K562 (cell line): ENCODE measurements around the gene UBXN2A. TPM values are rescaled to one million over a fixed set of nuclear protein-coding genes. Genes with fewer than 3 reads are reported as not detected.

Source experiments
- HDAC1 ChIP-seq, 2 experiments: fragments of 450-650 bp; IDR thresholded peaks; 2 replicates each; pipeline ENCODE4 v1.6.1; 2016 to 2017; ENCODE audit warnings: inconsistent platforms in 1 of 2, mild to moderate bottlenecking in 1 of 2, moderate library complexity in 1 of 2
- RBM25 ChIP-seq: fragments of 200-400 bp; formaldehyde crosslinking; IDR thresholded peaks from 2 replicates; pipeline ENCODE4 v1.6.1; 2018; ENCODE audit warnings: low read length, low read depth, moderate library complexity; ENCODE audit not compliant: severe bottlenecking
- WHSC1 ChIP-seq: IDR thresholded peaks from one replicate; pipeline ENCODE4 v1.6.1; 2012; ENCODE audit warnings: low read length, control low read depth, inconsistent platforms
- ZFX ChIP-seq: sonication (generic); formaldehyde crosslinking; IDR thresholded peaks from 2 replicates; pipeline ENCODE4 v1.8.0; 2022; ENCODE audit warnings: mild to moderate bottlenecking, missing genetic modification reagents, moderate library complexity
- ZSCAN29 ChIP-seq: fragments of 450-650 bp; IDR thresholded peaks from 2 replicates; pipeline ENCODE4 v1.6.1; 2017
- polyA plus RNA-seq, 8 experiments: library from polyadenylated mRNA; depleted of rRNA in 4 of 8; stranded (reverse) in 5 of 8; unstranded in 3 of 8; fragments of >200 nt; fragmentation: Nextera tagmentation in 2 of 8; fragmentation: Illumina TruSeq in 1 of 8; extraction: Ambion mirVana in 2 of 8; extraction: Trizol in 1 of 8; gene quantifications; 2 replicates each; pipeline versions ENCODE4 v1.2.1 to v1.2.3, GENCODE V29; 2011 to 2014; ENCODE audit warnings: inconsistent platforms in 1 of 8, missing spikeins in 1 of 8
- total RNA-seq, 7 experiments: library from RNA; depleted of rRNA in 6 of 7; stranded (reverse); fragments of >200 nt in 6 of 7; fragmentation: Illumina TruSeq in 2 of 7; extraction: Trizol in 2 of 7; gene quantifications; 2 replicates each; pipeline versions ENCODE4 v1.2.1 to v1.2.3, GENCODE V29; 2011 to 2021; ENCODE audit warnings: low replicate concordance in 1 of 7
- TF ChIP-seq, protein P1 (sequence below): sonication (generic); formaldehyde crosslinking; IDR thresholded peaks from 2 replicates; pipeline ENCODE4 v1.8.0; 2022; ENCODE audit warnings: missing genetic modification reagents, mild to moderate bottlenecking, borderline replicate concordance
- TF ChIP-seq, protein P2 (sequence below), 3 experiments: fragments of 200-800 bp in 1 of 3; fragments of 250-450 bp in 1 of 3; fragments of 450-650 bp in 1 of 3; sonication (Bioruptor Pico) in 1 of 3; sonication (Bioruptor generic) in 1 of 3; formaldehyde crosslinking in 1 of 3; IDR thresholded peaks; 2 replicates each; pipeline versions ENCODE4 v1.6.1 to v1.8.0; 2016 to 2022; ENCODE audit warnings: mild to moderate bottlenecking in 2 of 3, missing genetic modification characterization in 2 of 3, missing compliant biosample characterization in 1 of 3, moderate library complexity in 1 of 3
- TF ChIP-seq, protein P3 (sequence below): fragments of 250-450 bp; sonication (Bioruptor Pico); IDR thresholded peaks from 2 replicates; pipeline ENCODE4 v1.8.0; 2022; ENCODE audit warnings: moderate library complexity, mild to moderate bottlenecking, inconsistent platforms
- TF ChIP-seq, protein P4 (sequence below): fragments of 450-650 bp; IDR thresholded peaks from 2 replicates; pipeline ENCODE4 v1.6.1; 2014; ENCODE audit warnings: low read depth, mild to moderate bottlenecking, moderate library complexity, borderline replicate concordance

Gene UBXN2A
- total and polyA plus RNA-seq, 9 of the 15 experiments (the other 6 are each of a cell fraction or from before 2014, with no cell fraction given), result 3.4 to 25.6 (median 16.0) TPM

DNA sequence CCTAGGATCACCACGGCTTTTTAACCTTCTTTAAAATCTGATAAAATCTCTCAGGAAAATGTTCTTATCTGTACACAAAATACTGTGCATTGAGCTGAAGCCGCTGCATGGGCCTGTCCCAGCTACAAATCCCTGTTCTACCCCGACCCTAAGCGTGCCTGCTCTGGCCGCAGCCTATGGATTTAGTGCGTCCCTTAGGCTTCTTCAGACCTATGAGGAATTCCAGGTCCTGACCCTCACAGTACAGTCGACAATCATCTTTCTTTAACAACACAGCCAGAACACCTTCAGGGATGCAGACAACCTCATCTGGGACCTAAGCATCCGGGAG is 107.4 kb downstream of the UBXN2A start (continued):
- TF ChIP-seq, protein P1, sequence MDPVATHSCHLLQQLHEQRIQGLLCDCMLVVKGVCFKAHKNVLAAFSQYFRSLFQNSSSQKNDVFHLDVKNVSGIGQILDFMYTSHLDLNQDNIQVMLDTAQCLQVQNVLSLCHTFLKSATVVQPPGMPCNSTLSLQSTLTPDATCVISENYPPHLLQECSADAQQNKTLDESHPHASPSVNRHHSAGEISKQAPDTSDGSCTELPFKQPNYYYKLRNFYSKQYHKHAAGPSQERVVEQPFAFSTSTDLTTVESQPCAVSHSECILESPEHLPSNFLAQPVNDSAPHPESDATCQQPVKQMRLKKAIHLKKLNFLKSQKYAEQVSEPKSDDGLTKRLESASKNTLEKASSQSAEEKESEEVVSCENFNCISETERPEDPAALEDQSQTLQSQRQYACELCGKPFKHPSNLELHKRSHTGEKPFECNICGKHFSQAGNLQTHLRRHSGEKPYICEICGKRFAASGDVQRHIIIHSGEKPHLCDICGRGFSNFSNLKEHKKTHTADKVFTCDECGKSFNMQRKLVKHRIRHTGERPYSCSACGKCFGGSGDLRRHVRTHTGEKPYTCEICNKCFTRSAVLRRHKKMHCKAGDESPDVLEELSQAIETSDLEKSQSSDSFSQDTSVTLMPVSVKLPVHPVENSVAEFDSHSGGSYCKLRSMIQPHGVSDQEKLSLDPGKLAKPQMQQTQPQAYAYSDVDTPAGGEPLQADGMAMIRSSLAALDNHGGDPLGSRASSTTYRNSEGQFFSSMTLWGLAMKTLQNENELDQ, result 0 out of 2 replicates have a peak, but pooled peaks have one; percentile 14
- peak; percentile 42; the same call in 1 of the 2 replicates for TF ChIP-seq ZFX (CRISPR knock-in tag)
- TF ChIP-seq, protein P2, sequence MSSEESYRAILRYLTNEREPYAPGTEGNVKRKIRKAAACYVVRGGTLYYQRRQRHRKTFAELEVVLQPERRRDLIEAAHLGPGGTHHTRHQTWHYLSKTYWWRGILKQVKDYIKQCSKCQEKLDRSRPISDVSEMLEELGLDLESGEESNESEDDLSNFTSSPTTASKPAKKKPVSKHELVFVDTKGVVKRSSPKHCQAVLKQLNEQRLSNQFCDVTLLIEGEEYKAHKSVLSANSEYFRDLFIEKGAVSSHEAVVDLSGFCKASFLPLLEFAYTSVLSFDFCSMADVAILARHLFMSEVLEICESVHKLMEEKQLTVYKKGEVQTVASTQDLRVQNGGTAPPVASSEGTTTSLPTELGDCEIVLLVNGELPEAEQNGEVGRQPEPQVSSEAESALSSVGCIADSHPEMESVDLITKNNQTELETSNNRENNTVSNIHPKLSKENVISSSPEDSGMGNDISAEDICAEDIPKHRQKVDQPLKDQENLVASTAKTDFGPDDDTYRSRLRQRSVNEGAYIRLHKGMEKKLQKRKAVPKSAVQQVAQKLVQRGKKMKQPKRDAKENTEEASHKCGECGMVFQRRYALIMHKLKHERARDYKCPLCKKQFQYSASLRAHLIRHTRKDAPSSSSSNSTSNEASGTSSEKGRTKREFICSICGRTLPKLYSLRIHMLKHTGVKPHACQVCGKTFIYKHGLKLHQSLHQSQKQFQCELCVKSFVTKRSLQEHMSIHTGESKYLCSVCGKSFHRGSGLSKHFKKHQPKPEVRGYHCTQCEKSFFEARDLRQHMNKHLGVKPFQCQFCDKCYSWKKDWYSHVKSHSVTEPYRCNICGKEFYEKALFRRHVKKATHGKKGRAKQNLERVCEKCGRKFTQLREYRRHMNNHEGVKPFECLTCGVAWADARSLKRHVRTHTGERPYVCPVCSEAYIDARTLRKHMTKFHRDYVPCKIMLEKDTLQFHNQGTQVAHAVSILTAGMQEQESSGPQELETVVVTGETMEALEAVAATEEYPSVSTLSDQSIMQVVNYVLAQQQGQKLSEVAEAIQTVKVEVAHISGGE (CRISPR knock-in tag; IDR thresholded peaks at IDR 0.05), result 0 out of 6 replicates have a peak, but pooled peaks of 1 of the 3 experiments have one; percentile 5
- TF ChIP-seq WHSC1, result no peak
- TF ChIP-seq, protein P3, sequence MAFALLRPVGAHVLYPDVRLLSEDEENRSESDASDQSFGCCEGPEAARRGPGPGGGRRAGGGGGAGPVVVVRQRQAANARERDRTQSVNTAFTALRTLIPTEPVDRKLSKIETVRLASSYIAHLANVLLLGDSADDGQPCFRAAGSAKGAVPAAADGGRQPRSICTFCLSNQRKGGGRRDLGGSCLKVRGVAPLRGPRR (CRISPR knock-in tag), result 0 out of 2 replicates have a peak, but pooled peaks have one; percentile 15
- 0 out of 4 replicates have a peak, but pooled peaks of 1 of the 2 experiments have one; percentile 22 for TF ChIP-seq HDAC1 (IDR thresholded peaks at IDR 0.05)
- TF ChIP-seq, protein P4, sequence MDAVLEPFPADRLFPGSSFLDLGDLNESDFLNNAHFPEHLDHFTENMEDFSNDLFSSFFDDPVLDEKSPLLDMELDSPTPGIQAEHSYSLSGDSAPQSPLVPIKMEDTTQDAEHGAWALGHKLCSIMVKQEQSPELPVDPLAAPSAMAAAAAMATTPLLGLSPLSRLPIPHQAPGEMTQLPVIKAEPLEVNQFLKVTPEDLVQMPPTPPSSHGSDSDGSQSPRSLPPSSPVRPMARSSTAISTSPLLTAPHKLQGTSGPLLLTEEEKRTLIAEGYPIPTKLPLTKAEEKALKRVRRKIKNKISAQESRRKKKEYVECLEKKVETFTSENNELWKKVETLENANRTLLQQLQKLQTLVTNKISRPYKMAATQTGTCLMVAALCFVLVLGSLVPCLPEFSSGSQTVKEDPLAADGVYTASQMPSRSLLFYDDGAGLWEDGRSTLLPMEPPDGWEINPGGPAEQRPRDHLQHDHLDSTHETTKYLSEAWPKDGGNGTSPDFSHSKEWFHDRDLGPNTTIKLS, result peak; percentile 40; the same call in 1 of the 2 replicates
- TF ChIP-seq ZSCAN29, result no peak
- TF ChIP-seq RBM25, result peak; percentile 36
